Fibroblast of the aortic adventitia (primary cell): ENCODE data around the gene BFSP1. TPM values are rescaled to one million over a fixed set of nuclear protein-coding genes. Genes with fewer than 3 reads are reported as not detected.

Experiments
- DNase-seq: peaks from one replicate; pipeline ENCODE4 v3.0.0-alpha.2; 2010; ENCODE audit warnings: low read depth
- H3K4me3 ChIP-seq: 2 replicates; pipeline ENCODE4 v1.5.1; 2011; ENCODE audit warnings: low read depth, mild to moderate bottlenecking, control low read depth, low read length, moderate library complexity
- CTCF ChIP-seq: IDR thresholded peaks from 2 replicates; pipeline ENCODE4 v1.5.1; 2011; ENCODE audit warnings: mild to moderate bottlenecking, low read length, control low read depth, inconsistent platforms; ENCODE audit not compliant: insufficient read depth
- total RNA-seq: library from RNA; depleted of rRNA; stranded (reverse); fragments of >200 nt; gene quantifications from 2 replicates; pipeline ENCODE4 v1.2.3, GENCODE V29; 2012; ENCODE audit warnings: low replicate concordance

The BFSP1 gene
- total RNA-seq, 1 donor = 1.3 TPM

GRCh38 chr20:17515053-17515452 lies 16.1 kb downstream of the BFSP1 start:
- no peak for TF ChIP-seq CTCF
- no peak for DNase-seq
- H3K4me3 ChIP-seq = no peak overlapping the region

GRCh38 chr20:17513939-17514338 lies 17.2 kb downstream of the BFSP1 start:
- no peak for DNase-seq
- H3K4me3 ChIP-seq = no peak overlapping the region
- no peak for TF ChIP-seq CTCF

- DNase-seq = no peak
- H3K4me3 ChIP-seq = no peak overlapping the region
- no peak for TF ChIP-seq CTCF
Observed at GRCh38 chr20:17511401-17511800, 19.8 kb downstream of the BFSP1 start.

GRCh38 chr20:17510548-17510947 lies 20.6 kb downstream of the BFSP1 start:
- no peak for DNase-seq
- H3K4me3 ChIP-seq = no peak overlapping the region
- no peak for TF ChIP-seq CTCF

- no peak for TF ChIP-seq CTCF
- no peak for DNase-seq
- H3K4me3 ChIP-seq = no peak overlapping the region
Observed at GRCh38 chr20:17508756-17509155, 22.4 kb downstream of the BFSP1 start.

- no peak overlapping the region for H3K4me3 ChIP-seq
- no peak for DNase-seq
- TF ChIP-seq CTCF = no peak
Observed at GRCh38 chr20:17507531-17507930, 23.6 kb downstream of the BFSP1 start.

- no peak overlapping the region for H3K4me3 ChIP-seq
- TF ChIP-seq CTCF = no peak
- DNase-seq = no peak
Observed at GRCh38 chr20:17507032-17507431, 24.1 kb downstream of the BFSP1 start.
